GM11168 (cell line): ENCODE measurements around the gene ZFYVE28.

Experiments used
- in situ Hi-C: fragments of 300-500 bp; cut with MboI; formaldehyde crosslinking; loops from one replicate; pipeline ENCODE4 v1.12.0; 2022; ENCODE audit warnings: low sequenced_read_pairs; ENCODE audit not compliant: unreplicated experiment

ZFYVE28 gene

GRCh38 chr4:2356123-2357069 is 62.0 kb downstream of the ZFYVE28 start:
- in situ Hi-C loops: no loop called here

GRCh38 chr4:2354760-2355159 is 63.7 kb downstream of the ZFYVE28 start:
- in situ Hi-C loops: no loop called here

GRCh38 chr4:2354118-2354517 is 64.3 kb downstream of the ZFYVE28 start:
- in situ Hi-C loops: no loop called here

GRCh38 chr4:2353222-2354107 is 65.0 kb downstream of the ZFYVE28 start:
- in situ Hi-C loops: no loop called here

- in situ Hi-C loops: no loop called here
Measured at GRCh38 chr4:2352729-2353221, 65.7 kb downstream of the ZFYVE28 start.

GRCh38 chr4:2352171-2352570 is 66.3 kb downstream of the ZFYVE28 start:
- in situ Hi-C loops: no loop called here

DNA sequence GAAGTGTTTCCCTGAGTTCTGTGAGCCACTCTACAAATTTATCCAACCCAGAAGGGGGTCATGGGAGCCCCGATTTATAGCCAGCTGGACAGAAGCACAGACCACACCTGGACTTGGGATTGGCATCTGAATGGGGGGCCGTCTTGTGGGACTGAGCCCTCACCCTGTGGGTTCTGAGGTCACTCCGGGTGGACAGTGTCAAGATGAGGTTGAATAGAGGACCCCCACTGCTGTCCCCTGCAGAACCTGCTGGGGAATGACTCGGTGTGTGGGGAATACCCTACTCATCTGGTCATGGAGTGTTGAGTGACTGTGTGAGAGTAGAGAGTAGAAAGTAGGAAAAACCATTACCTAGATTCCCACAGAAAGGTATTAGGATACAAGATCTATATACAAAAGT is 67.5 kb downstream of the ZFYVE28 start:
- in situ Hi-C loops: no loop called here

DNA sequence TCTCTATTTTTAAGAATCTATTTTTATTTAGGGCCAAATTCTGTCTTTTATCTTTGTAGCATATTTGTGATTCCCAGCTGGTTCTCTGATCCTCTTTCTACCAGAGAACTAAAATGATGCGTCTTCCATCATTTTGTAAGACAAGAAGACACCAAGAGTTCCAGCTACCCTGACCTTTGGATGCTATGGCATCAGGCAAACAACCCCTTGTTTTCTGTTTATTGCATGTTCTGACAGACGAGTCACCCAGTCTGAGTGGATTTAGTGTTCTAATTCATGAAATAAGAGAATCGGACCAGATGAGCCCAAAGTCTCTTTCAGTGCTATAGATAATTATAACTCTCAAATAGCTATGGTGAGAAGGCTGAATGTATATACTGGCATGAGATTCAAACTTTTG is 69.7 kb downstream of the ZFYVE28 start:
- in situ Hi-C loops: no loop called here

DNA sequence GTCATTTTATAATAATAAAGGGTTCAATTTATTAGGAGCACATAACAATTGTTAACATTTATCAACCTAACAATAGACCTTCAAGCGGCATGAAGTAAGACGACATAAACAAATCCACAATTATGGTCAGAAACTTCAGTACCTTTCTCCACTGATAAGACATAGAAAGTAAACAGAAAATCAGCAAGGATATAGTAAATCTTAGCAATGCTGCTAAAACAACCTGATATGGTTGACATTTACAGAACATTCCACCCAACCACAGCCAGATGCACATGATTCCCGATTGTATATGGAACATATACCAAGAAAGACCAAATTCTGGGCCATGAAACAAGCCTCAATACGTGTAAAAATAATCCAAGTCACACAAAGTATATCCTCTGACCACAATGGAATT is 71.3 kb downstream of the ZFYVE28 start:
- in situ Hi-C loops: no loop called here

GRCh38 chr4:2343476-2343875 is 75.0 kb downstream of the ZFYVE28 start:
- in situ Hi-C loops: no loop called here

GRCh38 chr4:2341911-2342652 is 76.4 kb downstream of the ZFYVE28 start:
- in situ Hi-C loops: no loop called here

DNA sequence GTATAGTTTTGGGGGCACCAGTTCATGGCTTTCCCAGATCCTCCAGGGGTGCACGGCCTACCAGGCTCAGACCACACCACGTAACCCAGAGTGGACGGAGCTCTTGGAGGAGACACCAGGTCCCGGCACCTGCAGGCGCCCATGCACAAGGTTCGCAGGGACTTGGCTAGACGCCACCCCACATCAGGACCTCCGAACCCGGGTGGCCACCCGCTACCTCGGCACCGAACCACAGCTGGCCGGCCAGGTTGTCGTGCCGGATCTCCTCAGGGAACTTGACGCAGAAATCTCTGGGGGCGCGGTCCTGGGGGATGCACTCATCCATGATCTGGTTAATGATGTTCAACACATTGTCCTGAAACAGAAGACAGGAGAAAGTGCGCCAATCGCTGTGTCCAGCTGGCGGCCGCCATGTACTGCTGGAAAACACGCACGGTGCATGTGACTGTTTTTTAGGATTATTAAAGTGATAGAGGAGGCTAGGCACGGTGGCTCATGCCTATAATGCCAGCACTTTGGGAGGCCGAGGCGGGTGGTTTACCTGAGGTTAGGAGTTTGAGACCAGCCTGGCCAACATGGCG is 77.1 kb downstream of the ZFYVE28 start:
- in situ Hi-C loops: no loop called here

GRCh38 chr4:2340272-2341061 is 78.0 kb downstream of the ZFYVE28 start:
- in situ Hi-C loops: no loop called here

DNA sequence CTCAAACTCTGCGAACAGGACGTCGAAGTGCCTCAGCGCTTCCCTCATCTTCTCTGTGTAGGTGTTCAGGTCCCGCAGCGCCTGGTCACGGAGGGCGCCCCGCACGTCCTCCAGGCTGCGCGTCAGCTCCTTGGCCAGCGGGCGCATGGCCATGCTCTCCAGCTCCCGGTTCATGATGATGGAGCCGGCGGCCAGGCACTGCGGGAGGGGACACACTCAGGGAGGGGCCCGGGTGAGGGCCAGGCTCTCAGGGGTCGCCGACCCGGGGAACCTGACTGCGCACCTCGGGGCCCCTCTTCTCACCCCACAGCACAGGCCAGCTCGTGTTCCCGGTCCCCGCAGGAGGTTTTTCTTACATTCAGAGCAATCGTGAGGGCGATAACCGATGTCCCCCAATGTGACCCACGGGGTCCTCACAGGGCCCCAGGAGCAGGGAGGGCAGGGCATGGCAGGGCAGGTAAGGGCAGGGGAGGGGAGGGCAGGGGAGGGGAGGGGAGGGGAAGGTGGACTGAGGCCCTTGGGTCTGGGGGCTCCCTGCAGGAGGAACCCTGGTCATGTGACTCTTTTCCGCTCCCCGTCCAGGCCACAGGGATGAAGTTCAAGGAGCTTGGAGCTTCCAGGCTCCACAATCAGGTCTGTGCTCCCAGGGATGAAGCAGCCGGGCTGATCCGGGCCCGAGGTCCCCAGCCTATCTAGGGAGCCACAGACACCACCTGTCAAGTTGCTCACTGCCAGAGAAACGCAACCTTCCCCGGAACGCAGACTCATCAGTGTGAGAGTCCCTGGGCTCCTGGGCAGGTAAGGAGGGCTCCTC is 78.8 kb downstream of the ZFYVE28 start:
- in situ Hi-C loops: no loop called here

GRCh38 chr4:2338754-2339457 is 79.5 kb downstream of the ZFYVE28 start:
- in situ Hi-C loops: no loop called here

GRCh38 chr4:2337896-2338295 is 80.5 kb downstream of the ZFYVE28 start:
- in situ Hi-C loops: no loop called here

DNA sequence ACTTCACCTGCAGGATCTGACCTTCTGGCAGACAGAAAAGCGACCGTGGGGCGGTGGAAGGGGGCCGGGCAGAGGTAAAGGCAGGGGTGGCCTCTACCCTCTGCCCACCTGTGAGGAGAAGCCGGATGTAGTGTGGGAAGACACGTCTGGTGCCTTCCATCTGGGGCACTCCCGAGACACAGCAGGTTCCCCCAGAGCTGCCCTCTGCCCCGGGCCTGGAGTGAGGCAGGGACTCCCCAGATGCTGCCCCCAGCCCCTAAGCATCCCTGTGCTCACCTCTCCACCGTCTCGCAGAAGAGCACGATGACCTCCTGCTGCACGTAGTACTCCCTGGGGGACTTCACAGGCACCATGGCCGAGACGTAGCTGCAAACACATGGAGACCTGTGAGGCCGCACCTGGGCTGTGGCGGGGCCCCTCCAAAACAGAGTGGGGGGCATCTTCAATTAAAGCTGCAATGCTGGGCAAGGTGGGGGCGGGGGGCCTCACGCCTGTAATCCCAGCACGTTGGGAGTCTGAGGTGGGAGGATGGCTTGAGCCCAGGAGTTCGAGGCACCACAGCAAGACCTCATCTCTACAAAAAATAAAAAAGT is 81.2 kb downstream of the ZFYVE28 start:
- in situ Hi-C loops: no loop called here
